PC-9 (cell line): Measurements from ENCODE around the gene SRGAP1. TPM values are rescaled to one million over a fixed set of nuclear protein-coding genes. Genes with fewer than 3 reads are reported as not detected.

Experiments used
- BruUV-seq: library from RNA; stranded (reverse); fragments of 400-500 nt; replicated peaks from 2 replicates; lab custom pipeline; 2021; lab: Mats Ljungman, UMichigan
- CTCF ChIA-PET: fragments of 300-600 bp; sonication (Branson Sonifier 250); formaldehyde crosslinking; loops from one replicate; lab custom pipeline; 2022; ENCODE audit warnings: antibody characterized with exemption; lab: Charles Lee
- POLR2A ChIA-PET: fragments of 300-600 bp; sonication (Branson Sonifier 250); formaldehyde crosslinking; loops from one replicate; lab custom pipeline; 2022; ENCODE audit warnings: antibody characterized with exemption; ENCODE audit not compliant: unreplicated experiment; lab: Charles Lee
- DNase-seq, 2 experiments: peaks; one replicate each; pipeline versions ENCODE4 v3.0.0 to v3.0.0-alpha.2; 2015 to 2022; ENCODE audit warnings: mixed read lengths in 1 of 2
- H2AFZ ChIP-seq: fragments of 200-600 bp; sonication (generic); 2 replicates; pipeline ENCODE4 v1.8.1; 2017; ENCODE audit warnings: antibody characterized with exemption
- H3F3A ChIP-seq: fragments of 200-600 bp; sonication (generic); 2 replicates; pipeline ENCODE4 v1.8.1; 2017; ENCODE audit warnings: antibody characterized with exemption, mild to moderate bottlenecking, low read depth; ENCODE audit not compliant: insufficient read depth
- H3K27ac ChIP-seq: fragments of 200-600 bp; sonication (generic); 2 replicates; pipeline ENCODE4 v1.6.1; 2016; ENCODE audit warnings: mixed run types
- H3K27me3 ChIP-seq: fragments of 200-600 bp; sonication (generic); 2 replicates; pipeline ENCODE4 v1.6.1; 2016; ENCODE audit warnings: low read depth, mixed run types; ENCODE audit not compliant: insufficient read depth
- H3K36me3 ChIP-seq: fragments of 200-600 bp; sonication (generic); 2 replicates; pipeline ENCODE4 v1.6.1; 2016; ENCODE audit warnings: low read depth, mixed run types
- H3K4me1 ChIP-seq: fragments of 200-600 bp; sonication (generic); replicated peaks from 2 replicates; pipeline ENCODE4 v1.6.1; 2016; ENCODE audit warnings: mixed run types; ENCODE audit not compliant: insufficient read depth
- H3K4me2 ChIP-seq: fragments of 200-600 bp; sonication (generic); 2 replicates; pipeline ENCODE4 v1.6.1; 2017; ENCODE audit warnings: mixed run types
- H3K4me3 ChIP-seq: fragments of 200-600 bp; sonication (generic); 2 replicates; pipeline ENCODE4 v1.6.1; 2016; ENCODE audit warnings: mixed run types
- H3K79me2 ChIP-seq: fragments of 200-600 bp; sonication (generic); 2 replicates; pipeline ENCODE4 v1.6.1; 2017; ENCODE audit warnings: low read depth, mixed run types
- H3K9me2 ChIP-seq: fragments of 200-600 bp; sonication (generic); 2 replicates; pipeline ENCODE4 v1.8.1; 2017; ENCODE audit warnings: mild to moderate bottlenecking; ENCODE audit not compliant: insufficient read depth
- H3K9me3 ChIP-seq: fragments of 200-600 bp; sonication (generic); 2 replicates; pipeline ENCODE4 v1.8.1; 2016; ENCODE audit warnings: low read depth; ENCODE audit not compliant: insufficient read depth
- H4K20me1 ChIP-seq: fragments of 200-600 bp; sonication (generic); 2 replicates; pipeline ENCODE4 v1.8.1; 2017; ENCODE audit not compliant: insufficient read depth
- EZH2 ChIP-seq: fragments of 200-600 bp; sonication (generic); IDR thresholded peaks from 2 replicates; pipeline ENCODE4 v1.8.0; 2017; ENCODE audit warnings: antibody characterized with exemption, low read depth
- intact Hi-C: fragments of 100-400 bp; cut with micrococcal nuclease; formaldehyde crosslinking; loops from one replicate; pipeline ENCODE4 v1.10.0; 2022; ENCODE audit not compliant: unreplicated experiment
- total RNA-seq: library from RNA; stranded (reverse); gene quantifications from 2 replicates; pipeline ENCODE4 v1.2.3, GENCODE V29; 2021
- TF ChIP-seq, protein P1 (sequence below): fragments of 200-600 bp; sonication (generic); conservative IDR thresholded peaks from 2 replicates; pipeline ENCODE4 v1.6.1; 2017; ENCODE audit warnings: mixed run types, antibody characterized with exemption, mild to moderate bottlenecking, moderate library complexity

SRGAP1 gene
- total RNA-seq, 1 experiment from 2014 or later, result 24.5 TPM

DNA sequence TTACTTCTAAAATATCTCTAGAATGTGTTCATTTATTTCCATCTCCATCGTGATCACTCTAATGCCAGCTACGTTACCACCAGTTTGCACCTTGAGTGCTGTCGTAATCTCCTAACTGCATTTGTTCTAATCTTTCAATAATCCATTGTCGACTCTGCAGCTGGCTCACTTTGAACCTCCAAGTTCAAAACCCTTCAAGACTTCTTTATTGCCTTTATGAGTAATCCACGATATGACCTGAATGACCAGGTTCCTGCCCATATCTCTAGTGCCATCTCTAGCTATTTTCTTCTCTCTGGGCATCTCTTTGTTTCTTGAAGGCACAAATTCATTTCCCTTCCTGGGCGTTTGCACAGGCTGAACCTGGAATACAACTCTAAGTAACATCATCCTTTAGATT is 76.7 kb downstream of the SRGAP1 start:
- peak in 1 of 2 experiments; percentile 49 for DNase-seq
- no peak for TF ChIP-seq EZH2
- TF ChIP-seq, protein P1, sequence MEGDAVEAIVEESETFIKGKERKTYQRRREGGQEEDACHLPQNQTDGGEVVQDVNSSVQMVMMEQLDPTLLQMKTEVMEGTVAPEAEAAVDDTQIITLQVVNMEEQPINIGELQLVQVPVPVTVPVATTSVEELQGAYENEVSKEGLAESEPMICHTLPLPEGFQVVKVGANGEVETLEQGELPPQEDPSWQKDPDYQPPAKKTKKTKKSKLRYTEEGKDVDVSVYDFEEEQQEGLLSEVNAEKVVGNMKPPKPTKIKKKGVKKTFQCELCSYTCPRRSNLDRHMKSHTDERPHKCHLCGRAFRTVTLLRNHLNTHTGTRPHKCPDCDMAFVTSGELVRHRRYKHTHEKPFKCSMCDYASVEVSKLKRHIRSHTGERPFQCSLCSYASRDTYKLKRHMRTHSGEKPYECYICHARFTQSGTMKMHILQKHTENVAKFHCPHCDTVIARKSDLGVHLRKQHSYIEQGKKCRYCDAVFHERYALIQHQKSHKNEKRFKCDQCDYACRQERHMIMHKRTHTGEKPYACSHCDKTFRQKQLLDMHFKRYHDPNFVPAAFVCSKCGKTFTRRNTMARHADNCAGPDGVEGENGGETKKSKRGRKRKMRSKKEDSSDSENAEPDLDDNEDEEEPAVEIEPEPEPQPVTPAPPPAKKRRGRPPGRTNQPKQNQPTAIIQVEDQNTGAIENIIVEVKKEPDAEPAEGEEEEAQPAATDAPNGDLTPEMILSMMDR, result no peak
- CTCF ChIA-PET, result no interaction called here

GRCh38 chr12:63922474-63922873 is 78.0 kb downstream of the SRGAP1 start:
- DNase-seq, result peak in 1 of 2 experiments; percentile 55
- CTCF ChIA-PET, result no interaction called here
- Histone ChIP-seq H3K27me3 (no peaks in the 10 kb centered on the region), H3K9me2 (no peaks in the 10 kb centered on the region), H3F3A (peaks cover 33% of the 10 kb centered on the region), H3K4me1 (peaks cover 52% of the 10 kb centered on the region), H3K9me3 (no peaks in the 10 kb centered on the region), H3K27ac (peak overlapping the region; percentile 24), H3K4me3 (no peak overlapping the region), H3K79me2 (peaks cover 84% of the 10 kb centered on the region), H3K4me2 (no peak overlapping the region), H2AFZ (no peak overlapping the region), H4K20me1 (no peaks in the 10 kb centered on the region), H3K36me3 (0 out of 2 replicates have a peak, but pooled peaks cover 12% of the 10 kb centered on the region)
- TF ChIP-seq, protein P1, result no peak
- TF ChIP-seq EZH2, result no peak
- intact Hi-C loops, result no loop called here
- BruUV-seq, result no TSS peak
- POLR2A ChIA-PET, result interaction anchor here (0.6 kb wide), 1 partner anchor 269 kb away, joined by 3 read pairs; no protein-coding TSS in a partner anchor

More for the DNA sequence above, 76.7 kb downstream of the SRGAP1 start:
- Histone ChIP-seq H2AFZ (no peak overlapping the region), H3K4me1 (peaks cover 65% of the 10 kb centered on the region), H3K4me3 (no peak overlapping the region), H3K9me2 (no peaks in the 10 kb centered on the region), H3K27me3 (no peaks in the 10 kb centered on the region), H3K4me2 (no peak overlapping the region), H4K20me1 (no peaks in the 10 kb centered on the region), H3F3A (peaks cover 46% of the 10 kb centered on the region), H3K27ac (peak overlapping the region; percentile 97), H3K9me3 (no peaks in the 10 kb centered on the region), H3K79me2 (peaks cover 84% of the 10 kb centered on the region), H3K36me3 (0 out of 2 replicates have a peak, but pooled peaks cover 12% of the 10 kb centered on the region)
- intact Hi-C loops, result no loop called here
- POLR2A ChIA-PET, result interaction anchor here (0.6 kb wide), 1 partner anchor 70 kb away, joined by 5 read pairs; no protein-coding TSS in a partner anchor
- BruUV-seq, result no TSS peak

- Histone ChIP-seq H3K79me2 (peaks cover 100% of the 10 kb centered on the region), H3K36me3 (0 out of 2 replicates have a peak, but pooled peaks cover 12% of the 10 kb centered on the region), H3K27ac (no peak overlapping the region; the same call in 1 of the 2 replicates)
These were observed 80.3 kb downstream of the SRGAP1 start for GRCh38 chr12:63924781-63925180.

More at GRCh38 chr12:63924781-63925180, 80.3 kb downstream of the SRGAP1 start:
- TF ChIP-seq, protein P1, result no peak
- no peak for TF ChIP-seq EZH2
- Histone ChIP-seq H4K20me1 (no peaks in the 10 kb centered on the region), H3K9me2 (no peaks in the 10 kb centered on the region), H3K4me3 (no peak overlapping the region), H3K4me2 (no peak overlapping the region), H2AFZ (no peak overlapping the region), H3K4me1 (peaks cover 43% of the 10 kb centered on the region), H3K27me3 (no peaks in the 10 kb centered on the region), H3F3A (peaks cover 19% of the 10 kb centered on the region), H3K9me3 (no peaks in the 10 kb centered on the region; the same call in 1 of the 2 replicates)
- POLR2A ChIA-PET, result no interaction called here
- DNase-seq, result no peak
- CTCF ChIA-PET, result no interaction called here
- BruUV-seq, result no TSS peak
- intact Hi-C loops, result no loop called here
